ENCODE measurements around the gene TMEM196. TPM values are rescaled to one million over a fixed set of nuclear protein-coding genes. Genes with fewer than 3 reads are reported as not detected.

Gene TMEM196
- total RNA-seq, result 0.34 and 1.5 TPM in 2 replicates

DNA sequence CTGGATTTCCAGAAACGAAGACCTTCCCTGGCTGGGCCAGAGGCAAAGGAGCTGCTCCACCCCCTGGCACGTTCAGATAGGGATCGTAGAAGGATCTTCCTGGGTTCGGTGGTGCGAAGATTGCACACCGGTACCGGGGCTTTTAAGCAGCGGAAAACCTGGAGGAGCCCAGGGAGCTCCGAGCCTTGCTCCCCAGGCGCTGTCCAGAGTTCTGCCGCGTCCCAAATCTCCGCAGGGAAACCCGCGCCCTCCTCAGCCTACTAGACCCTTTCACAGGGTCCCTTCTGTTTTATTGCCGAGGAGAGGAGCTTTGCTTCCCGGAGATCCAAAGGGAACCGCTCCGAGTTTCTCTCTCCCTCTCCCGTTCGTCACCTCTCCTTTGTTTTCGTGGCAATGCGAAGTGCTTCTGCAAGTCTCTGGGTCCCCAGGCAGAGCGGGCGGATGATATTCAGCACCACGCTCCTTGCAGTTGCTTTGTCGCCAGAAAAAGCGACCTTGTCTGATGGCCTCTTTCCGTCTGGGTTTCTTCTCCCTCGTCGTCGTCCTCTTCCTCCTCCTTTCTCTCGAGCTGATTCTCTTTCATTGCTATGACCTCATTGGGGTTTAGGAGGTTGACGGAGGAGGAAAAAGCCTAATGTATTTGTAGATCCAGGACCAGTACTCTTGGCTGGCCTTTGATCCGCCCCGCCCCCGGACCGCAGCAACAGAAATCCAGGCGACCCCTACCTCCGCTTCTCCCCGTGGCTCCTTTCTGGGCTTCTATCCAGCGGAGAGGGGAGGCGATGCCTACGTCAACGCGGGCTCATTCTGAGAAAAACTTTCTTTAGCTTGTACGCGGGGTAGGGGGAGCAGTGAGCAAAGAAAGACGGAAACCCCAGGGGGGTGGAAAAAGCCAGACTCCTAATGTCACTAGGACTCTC is at the start of gene TMEM196:
TMEM196 (minus strand) TSS at position 777 of the 920 bp plus-strand sequence. CDS start 921 bp downstream, outside the sequence.

DNA sequence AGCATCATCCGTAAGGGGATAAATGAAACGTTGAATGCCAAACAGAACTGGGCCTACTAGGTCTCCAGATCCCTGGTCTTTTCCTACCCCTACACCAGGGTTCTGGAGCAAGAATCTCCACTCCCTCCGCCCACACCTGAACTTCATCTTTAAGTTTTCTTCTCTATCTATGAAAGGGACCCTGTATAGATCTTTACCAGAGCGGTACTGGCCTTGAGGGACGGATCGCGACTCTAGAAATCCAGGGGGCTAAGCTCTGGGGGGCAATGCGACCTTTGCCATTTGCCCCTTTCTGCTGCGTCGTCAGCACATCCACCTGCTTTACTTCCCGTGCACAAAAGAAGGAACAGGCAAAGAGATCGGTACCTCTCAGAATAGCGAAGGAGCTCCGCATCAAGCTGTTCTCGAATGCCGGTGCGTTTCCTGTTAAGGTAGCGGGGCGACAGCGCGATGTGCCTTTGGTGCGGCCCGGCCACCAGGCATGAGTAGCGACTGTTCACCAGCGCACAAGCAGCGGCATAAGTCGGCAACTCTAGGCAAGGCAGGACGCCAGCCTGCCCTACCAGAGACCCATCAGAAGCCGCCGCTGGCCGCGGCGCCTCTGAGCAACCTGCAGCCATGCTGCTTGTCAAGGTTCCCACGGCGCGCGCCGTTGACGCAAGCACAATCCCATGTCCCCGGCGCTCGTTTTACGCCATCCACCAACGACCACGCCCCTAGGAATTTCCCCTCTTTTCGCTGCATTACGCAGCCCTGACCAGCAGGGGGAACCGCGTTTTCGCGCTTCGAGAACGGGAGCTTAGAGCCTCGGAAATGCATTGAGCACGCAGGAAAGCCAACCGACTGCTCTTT is 64.8 kb downstream of the TMEM196 start, which contains the start of gene POLR1F:
POLR1F (minus strand) TSS at position 641 of the 852 bp plus-strand sequence; CDS start at position 620, 21 bp downstream.

Other genes with a start within 250 kb of the TMEM196 start
- gene POLR1F, start 64.6 kb downstream of the TMEM196 start, total RNA-seq, result 9.2 and 15.3 TPM in 2 replicates